GM23248 (cell line): ENCODE results near the gene ARNT2.

ENCODE experiments used
- EZH2 ChIP-seq: fragments of 200-600 bp; sonication (generic); IDR thresholded peaks from 2 replicates; pipeline ENCODE4 v1.6.1; 2018; ENCODE audit warnings: antibody characterized with exemption, mild to moderate bottlenecking; ENCODE audit not compliant: insufficient read depth, poor library complexity, severe bottlenecking
- EZH2phosphoT487 ChIP-seq: fragments of 200-600 bp; sonication (generic); IDR thresholded peaks from 2 replicates; pipeline ENCODE4 v1.6.1; 2018; ENCODE audit warnings: antibody characterized with exemption, moderate library complexity, mild to moderate bottlenecking, low read depth; ENCODE audit not compliant: insufficient read depth

DNA sequence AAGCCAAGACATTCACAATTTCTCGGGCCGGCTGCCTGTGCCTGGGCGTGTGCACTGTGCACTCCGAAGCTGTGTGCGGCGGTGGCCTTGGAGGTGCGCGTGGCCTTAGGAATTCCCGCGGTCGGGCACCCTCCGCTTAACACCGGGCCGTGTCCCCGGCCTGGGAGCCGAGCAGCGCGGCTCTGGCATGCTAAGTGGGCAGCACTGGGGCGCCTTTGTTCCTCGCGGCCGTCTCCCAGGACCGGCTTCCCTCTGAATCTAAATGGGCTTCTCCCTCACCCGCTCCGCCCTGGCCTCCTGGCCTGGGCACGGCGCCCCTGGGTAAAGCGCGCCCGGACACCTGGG lies 498 bp upstream of the ARNT2 start:
- TF ChIP-seq EZH2 (no peak), EZH2phosphoT487 (no peak)
